HCT116 (cell line): ENCODE measurements around the gene GPC5. TPM values are rescaled to one million over a fixed set of nuclear protein-coding genes. Genes with fewer than 3 reads are reported as not detected.

Experiments
- ATAC-seq: fragments of 200-7000 bp; cut with Tn5 transposase; 2 replicates; pipeline ENCODE4 v1.9.1; 2020; ENCODE audit warnings: mild to moderate bottlenecking, moderate library complexity
- BruUV-seq: library from RNA; stranded (reverse); fragments of 400-500 nt; replicated peaks from 2 replicates; lab custom pipeline; 2021; lab: Mats Ljungman, UMichigan
- CTCF ChIA-PET: fragments of 300-600 bp; sonication (Branson Sonifier 250); formaldehyde crosslinking; loops from one replicate; lab custom pipeline; 2021; ENCODE audit warnings: antibody characterized with exemption; lab: Charles Lee
- POLR2A ChIA-PET: fragments of 300-600, 350-600 bp; sonication (Branson Sonifier 250); formaldehyde crosslinking; loops from one replicate; lab custom pipeline; 2021; ENCODE audit warnings: antibody characterized with exemption; lab: Charles Lee
- RAD21 ChIA-PET, 2 experiments: fragments of 300-600 bp; sonication (Branson Sonifier 250); formaldehyde crosslinking; loops; one replicate each; lab custom pipeline; 2023; ENCODE audit warnings: low total read pairs in 2 of 2; ENCODE audit not compliant: uncharacterized antibody in 2 of 2, unreplicated experiment in 2 of 2, low non-redundant PET in 1 of 2; lab: Charles Lee
- DNase-seq: peaks from one replicate; pipeline ENCODE4 v3.0.0-alpha.2; 2010; ENCODE audit warnings: low read depth, low spot score
- H2AFZ ChIP-seq: fragments of 200-600 bp; shearing (Covaris generic), sonication (generic); 2 replicates; pipeline ENCODE4 v1.6.1; 2017; ENCODE audit warnings: low read depth, mixed run types, mixed read lengths, antibody characterized with exemption, low read length; ENCODE audit not compliant: poor library complexity, severe bottlenecking
- H3K27ac ChIP-seq: 2 replicates; pipeline ENCODE4 v1.5.1; 2012; ENCODE audit warnings: low read depth, low read length
- H3K27me3 ChIP-seq: fragments of 200-600 bp; sonication (generic); 2 replicates; pipeline ENCODE4 v1.6.1; 2016; ENCODE audit warnings: mixed run types, low read length, mixed read lengths; ENCODE audit not compliant: insufficient read depth
- H3K36me3 ChIP-seq, 2 experiments: fragments of 200-500 bp in 1 of 2; fragments of 200-600 bp in 1 of 2; sonication (Bioruptor generic) in 1 of 2; sonication (generic) in 1 of 2; 2 replicates each; pipeline versions ENCODE4 v1.5.1 to v1.6.1; 2014 to 2016; ENCODE audit warnings: low read length in 2 of 2, inconsistent platforms in 1 of 2, mixed read lengths in 1 of 2, mixed run types in 1 of 2; ENCODE audit not compliant: insufficient read depth in 2 of 2, control insufficient read depth in 1 of 2
- H3K4me1 ChIP-seq, 2 experiments: fragments of 200-600 bp in 1 of 2; sonication (generic) in 1 of 2; 2 replicates each; pipeline versions ENCODE4 v1.5.1 to v1.6.1; 2012 to 2017; ENCODE audit warnings: low read length in 2 of 2, inconsistent platforms in 1 of 2, mild to moderate bottlenecking in 1 of 2, mixed read lengths in 1 of 2, mixed run types in 1 of 2, moderate library complexity in 1 of 2; ENCODE audit not compliant: insufficient read depth in 2 of 2, control insufficient read depth in 1 of 2
- H3K4me2 ChIP-seq: fragments of 200-600 bp; sonication (generic); 2 replicates; pipeline ENCODE4 v1.6.1; 2017; ENCODE audit warnings: mixed run types, low read length, mixed read lengths
- H3K4me3 ChIP-seq, 2 experiments: fragments of 200-600 bp in 1 of 2; sonication (generic) in 1 of 2; replicated peaks in 1 of 2; 2 replicates each; pipeline ENCODE4 v1.5.1; 2011 to 2016; ENCODE audit warnings: low read length in 2 of 2, control low read depth in 1 of 2, low read depth in 1 of 2, mild to moderate bottlenecking in 1 of 2, mixed read lengths in 1 of 2, mixed run types in 1 of 2
- H3K79me2 ChIP-seq: fragments of 200-600 bp; sonication (generic); 2 replicates; pipeline ENCODE4 v1.6.1; 2017; ENCODE audit warnings: mild to moderate bottlenecking, mixed run types, low read length, moderate library complexity, mixed read lengths; ENCODE audit not compliant: insufficient read depth
- H3K9ac ChIP-seq: fragments of 200-600 bp; sonication (generic); 2 replicates; pipeline ENCODE4 v1.6.1; 2016; ENCODE audit warnings: low read length, mixed read lengths
- H3K9me2 ChIP-seq: fragments of 200-600 bp; sonication (generic), shearing (Covaris generic); 2 replicates; pipeline ENCODE4 v1.6.1; 2017; ENCODE audit warnings: mixed run types, mild to moderate bottlenecking, moderate library complexity; ENCODE audit not compliant: insufficient read depth
- H3K9me3 ChIP-seq, 2 experiments: fragments of 200-500 bp in 1 of 2; fragments of 200-600 bp in 1 of 2; sonication (Bioruptor generic) in 1 of 2; sonication (generic) in 1 of 2; 2 replicates each; pipeline ENCODE4 v1.6.1; 2014 to 2017; ENCODE audit warnings: low read length in 2 of 2, mixed read lengths in 2 of 2, inconsistent platforms in 1 of 2, low read depth in 1 of 2, mild to moderate bottlenecking in 1 of 2, mixed run types in 1 of 2, moderate library complexity in 1 of 2; ENCODE audit not compliant: control insufficient read depth in 1 of 2, insufficient read depth in 1 of 2
- H4K20me1 ChIP-seq: fragments of 200-600 bp; sonication (generic), shearing (Covaris generic); 2 replicates; pipeline ENCODE4 v1.6.1; 2017; ENCODE audit warnings: mixed run types, mild to moderate bottlenecking, moderate library complexity; ENCODE audit not compliant: insufficient read depth
- CBX3 ChIP-seq: IDR thresholded peaks from 2 replicates; pipeline ENCODE4 v1.6.1; 2012; ENCODE audit warnings: low read depth
- CEBPB ChIP-seq: IDR thresholded peaks from 2 replicates; pipeline ENCODE4 v1.6.1; 2012; ENCODE audit warnings: low read depth
- EGR1 ChIP-seq: IDR thresholded peaks from 2 replicates; pipeline ENCODE4 v1.6.1; 2012; ENCODE audit warnings: low read depth
- ELF1 ChIP-seq: IDR thresholded peaks from 2 replicates; pipeline ENCODE4 v1.6.1; 2012; ENCODE audit warnings: low read depth, borderline replicate concordance
- FOSL1 ChIP-seq: IDR thresholded peaks from 2 replicates; pipeline ENCODE4 v1.6.1; 2012; ENCODE audit warnings: low read depth
- JUND ChIP-seq: IDR thresholded peaks from 2 replicates; pipeline ENCODE4 v1.6.1; 2012
- POLR2A ChIP-seq: IDR thresholded peaks from 2 replicates; pipeline ENCODE4 v1.7.0; 2011; ENCODE audit warnings: borderline replicate concordance; ENCODE audit not compliant: insufficient read depth, insufficient read length; ENCODE audit errors: extremely low read depth
- POLR2AphosphoS5 ChIP-seq: IDR thresholded peaks from 2 replicates; pipeline ENCODE4 v1.6.1; 2011; ENCODE audit warnings: mild to moderate bottlenecking, low read depth, low read length, moderate library complexity
- SP1 ChIP-seq: IDR thresholded peaks from 2 replicates; pipeline ENCODE4 v1.6.1; 2012; ENCODE audit warnings: low read depth
- SRF ChIP-seq: IDR thresholded peaks from 2 replicates; pipeline ENCODE4 v1.6.1; 2012; ENCODE audit warnings: low read depth
- YY1 ChIP-seq: IDR thresholded peaks from 2 replicates; pipeline ENCODE4 v1.6.1; 2011; ENCODE audit warnings: low read length, low read depth, moderate library complexity, mild to moderate bottlenecking; ENCODE audit not compliant: insufficient replicate concordance; ENCODE audit errors: extremely low read depth
- ZBTB33 ChIP-seq: IDR thresholded peaks from 2 replicates; pipeline ENCODE4 v1.6.1; 2011; ENCODE audit warnings: mild to moderate bottlenecking, low read length, moderate library complexity; ENCODE audit not compliant: insufficient replicate concordance; ENCODE audit errors: extremely low read depth
- ZFX ChIP-seq: fragments of 450-650 bp; IDR thresholded peaks from 2 replicates; pipeline ENCODE4 v1.6.1; 2017
- ZNF274 ChIP-seq: fragments of 200-500 bp; sonication (Bioruptor generic); IDR thresholded peaks from 2 replicates; pipeline ENCODE4 v1.6.1; 2014; ENCODE audit warnings: mild to moderate bottlenecking, low read depth, low read length, inconsistent platforms
- intact Hi-C: fragments of 100-400 bp; cut with micrococcal nuclease; formaldehyde crosslinking; loops from 2 replicates; pipeline ENCODE4 v1.10.0; 2022
- total RNA-seq: library from RNA; stranded (reverse); gene quantifications from one replicate; pipeline ENCODE4 v1.2.1, GENCODE V29; 2021; ENCODE audit not compliant: unreplicated experiment
- TF ChIP-seq, protein P1 (sequence below): IDR thresholded peaks from 2 replicates; pipeline ENCODE4 v1.6.1; 2012

The GPC5 gene
- total RNA-seq, 1 experiment from 2014 or later = not detected

- DNase-seq (no peak), ATAC-seq (no peak)
- ChIA-PET CTCF (no interaction called here), RAD21 (no interaction called here), POLR2A (no interaction called here)
- no peaks in the 10 kb centered on the region for H3K79me2 ChIP-seq
- H3K9me2 ChIP-seq = no peaks in the 10 kb centered on the region
- H3K4me3 ChIP-seq = no peak overlapping the region
- H3K4me1 ChIP-seq = no peaks in the 10 kb centered on the region
- no peaks in the 10 kb centered on the region for H3K27me3 ChIP-seq
- peaks cover 14 to 30% of the 10 kb centered on the region in 2 experiments; a peak in 2 of 4 replicates for H3K9me3 ChIP-seq
- BruUV-seq = no TSS peak
- no peak overlapping the region for H2AFZ ChIP-seq
- no peak overlapping the region for H3K4me2 ChIP-seq
- no peaks in the 10 kb centered on the region for H3K36me3 ChIP-seq
- TF ChIP-seq FOSL1 (no peak), POLR2AphosphoS5 (no peak), ZNF274 (no peak), YY1 (no peak), ELF1 (no peak), POLR2A (no peak), CEBPB (no peak), ZFX (no peak), SRF (no peak)
- H3K9ac ChIP-seq = no peak overlapping the region
- intact Hi-C loops = no loop called here
- no peaks in the 10 kb centered on the region for H4K20me1 ChIP-seq
- H3K27ac ChIP-seq = no peak overlapping the region
Observed at GRCh38 chr13:92825938-92826596, 1427.6 kb downstream of the GPC5 start.

DNA sequence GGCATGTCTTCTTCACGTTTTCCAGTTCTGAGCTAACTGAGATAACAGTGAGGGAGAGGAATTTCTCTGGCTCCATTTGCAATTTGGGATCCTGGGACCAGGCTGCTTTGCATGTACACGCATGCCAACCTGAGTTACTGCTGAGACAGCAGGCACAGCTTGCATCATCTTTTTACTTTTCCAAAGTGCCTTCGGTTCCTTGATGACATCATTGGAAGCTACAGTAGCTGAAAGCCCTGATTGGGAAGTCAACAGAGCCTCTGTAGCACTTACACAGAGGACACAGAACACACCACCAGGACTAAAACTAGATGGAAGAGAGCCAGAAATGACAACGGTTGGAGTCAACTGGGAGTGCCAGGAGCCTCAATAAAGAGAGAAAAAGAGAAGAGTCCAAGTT is 1429.1 kb downstream of the GPC5 start:
- ChIA-PET CTCF (no interaction called here), POLR2A (no interaction called here)
- DNase-seq (no peak), ATAC-seq (no peak)
- no peak overlapping the region for H2AFZ ChIP-seq
- H3K27ac ChIP-seq = no peak overlapping the region
- intact Hi-C loops = no loop called here
- H3K9me3 ChIP-seq = peaks cover 14 to 31% of the 10 kb centered on the region in 2 experiments; a peak in 2 of 4 replicates
- no peaks in the 10 kb centered on the region for H3K36me3 ChIP-seq
- H3K4me2 ChIP-seq = no peak overlapping the region
- H3K27me3 ChIP-seq = no peaks in the 10 kb centered on the region
- H4K20me1 ChIP-seq = no peaks in the 10 kb centered on the region
- no peaks in the 10 kb centered on the region for H3K4me1 ChIP-seq
- no peak overlapping the region for H3K4me3 ChIP-seq
- no peaks in the 10 kb centered on the region for H3K79me2 ChIP-seq
- no peaks in the 10 kb centered on the region for H3K9me2 ChIP-seq
- no peak overlapping the region for H3K9ac ChIP-seq
- no peak for TF ChIP-seq POLR2A
- TF ChIP-seq, protein P1, sequence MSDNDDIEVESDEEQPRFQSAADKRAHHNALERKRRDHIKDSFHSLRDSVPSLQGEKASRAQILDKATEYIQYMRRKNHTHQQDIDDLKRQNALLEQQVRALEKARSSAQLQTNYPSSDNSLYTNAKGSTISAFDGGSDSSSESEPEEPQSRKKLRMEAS = no peak
- TF ChIP-seq CBX3 = no peak
- TF ChIP-seq ZBTB33 = no peak
- no peak for TF ChIP-seq JUND
- TF ChIP-seq SP1 = no peak
- TF ChIP-seq EGR1 = no peak
- no peak for TF ChIP-seq ELF1
- no peak for TF ChIP-seq ZNF274
- no peak for TF ChIP-seq POLR2AphosphoS5
- no peak for TF ChIP-seq FOSL1
- TF ChIP-seq, all 23 proteins: peak for 0
- BruUV-seq = no TSS peak
- RAD21 ChIA-PET = no interaction called here
